Subcutaneous abdominal adipose tissue (tissue), 5 donors: Measurements from ENCODE around the gene PPP2R1A.

ENCODE experiments used
- H3K27ac ChIP-seq: one replicate; pipeline ENCODE4 v1.7.0; 2013; ENCODE audit warnings: low read depth, mild to moderate bottlenecking, inconsistent platforms, low read length, moderate library complexity
- H3K27me3 ChIP-seq, 5 donors: one replicate each; pipeline ENCODE4 v1.7.0; 2013; ENCODE audit warnings: low read length in 5 of 5, inconsistent platforms in 1 of 5; ENCODE audit not compliant: control insufficient read depth in 5 of 5, insufficient read depth in 4 of 5
- H3K36me3 ChIP-seq, 5 donors: one replicate each; pipeline ENCODE4 v1.7.0; 2013; ENCODE audit warnings: low read length in 5 of 5; ENCODE audit not compliant: control insufficient read depth in 5 of 5, insufficient read depth in 5 of 5
- H3K4me1 ChIP-seq, 5 donors: one replicate each; pipeline ENCODE4 v1.7.0; 2013; ENCODE audit warnings: low read length in 5 of 5, mild to moderate bottlenecking in 3 of 5, moderate library complexity in 1 of 5; ENCODE audit not compliant: control insufficient read depth in 5 of 5, insufficient read depth in 5 of 5
- H3K4me3 ChIP-seq, 5 donors: one replicate each; pipeline ENCODE4 v1.7.0; 2013; ENCODE audit warnings: low read length in 5 of 5, low read depth in 1 of 5
- H3K9ac ChIP-seq, 5 donors: one replicate each; pipeline ENCODE4 v1.7.0; 2013; ENCODE audit warnings: low read length in 5 of 5, mild to moderate bottlenecking in 4 of 5, moderate library complexity in 3 of 5
- H3K9me3 ChIP-seq, 5 donors: one replicate each; pipeline ENCODE4 v1.7.0; 2013; ENCODE audit warnings: low read length in 5 of 5; ENCODE audit not compliant: control insufficient read depth in 5 of 5
- donor health status: healthy.
- donor health status: healthy.
- donor health status: healthy.
- donor health status: healthy.
- donor health status: healthy.

PPP2R1A gene

GRCh38 chr19:52176574-52176973 lies 13.3 kb upstream of the PPP2R1A start:
- Histone ChIP-seq H3K4me1 (peaks cover 3 to 8% (median 7%) of the 10 kb centered on the region in 5 donors), H3K36me3 (no peaks in the 10 kb centered on the region), H3K27ac (no peak overlapping the region), H3K4me3 (no peak overlapping the region), H3K27me3 (no peaks in the 10 kb centered on the region), H3K9me3 (no peaks in the 10 kb centered on the region), H3K9ac (no peak overlapping the region)

DNA sequence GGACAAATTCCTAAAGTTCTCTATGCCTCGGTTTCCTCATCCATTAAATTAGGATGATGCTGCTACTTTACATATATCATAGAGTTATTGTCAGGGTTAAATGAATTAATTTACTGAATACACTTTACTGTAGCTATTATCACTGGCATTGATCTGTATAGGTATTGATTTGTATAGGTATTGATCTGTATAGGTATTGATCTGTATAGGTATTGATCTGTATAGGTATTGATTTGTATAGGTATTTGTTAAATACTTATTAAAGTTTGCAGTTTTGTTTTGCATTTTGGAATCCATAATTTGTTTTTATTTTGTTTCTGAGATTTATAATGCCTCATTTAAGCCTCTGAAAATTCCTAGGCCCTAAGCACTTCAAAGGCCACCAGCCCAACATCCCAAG lies 2.4 kb upstream of the PPP2R1A start:
- Histone ChIP-seq H3K9ac (no peak overlapping the region), H3K4me1 (peaks cover 7 to 27% (median 27%) of the 10 kb centered on the region in 5 donors), H3K27me3 (no peaks in the 10 kb centered on the region), H3K4me3 (no peak overlapping the region), H3K9me3 (no peaks in the 10 kb centered on the region), H3K36me3 (peaks cover 0 to 1% (median 0%) of the 10 kb centered on the region in 5 donors), H3K27ac (no peak overlapping the region)

DNA sequence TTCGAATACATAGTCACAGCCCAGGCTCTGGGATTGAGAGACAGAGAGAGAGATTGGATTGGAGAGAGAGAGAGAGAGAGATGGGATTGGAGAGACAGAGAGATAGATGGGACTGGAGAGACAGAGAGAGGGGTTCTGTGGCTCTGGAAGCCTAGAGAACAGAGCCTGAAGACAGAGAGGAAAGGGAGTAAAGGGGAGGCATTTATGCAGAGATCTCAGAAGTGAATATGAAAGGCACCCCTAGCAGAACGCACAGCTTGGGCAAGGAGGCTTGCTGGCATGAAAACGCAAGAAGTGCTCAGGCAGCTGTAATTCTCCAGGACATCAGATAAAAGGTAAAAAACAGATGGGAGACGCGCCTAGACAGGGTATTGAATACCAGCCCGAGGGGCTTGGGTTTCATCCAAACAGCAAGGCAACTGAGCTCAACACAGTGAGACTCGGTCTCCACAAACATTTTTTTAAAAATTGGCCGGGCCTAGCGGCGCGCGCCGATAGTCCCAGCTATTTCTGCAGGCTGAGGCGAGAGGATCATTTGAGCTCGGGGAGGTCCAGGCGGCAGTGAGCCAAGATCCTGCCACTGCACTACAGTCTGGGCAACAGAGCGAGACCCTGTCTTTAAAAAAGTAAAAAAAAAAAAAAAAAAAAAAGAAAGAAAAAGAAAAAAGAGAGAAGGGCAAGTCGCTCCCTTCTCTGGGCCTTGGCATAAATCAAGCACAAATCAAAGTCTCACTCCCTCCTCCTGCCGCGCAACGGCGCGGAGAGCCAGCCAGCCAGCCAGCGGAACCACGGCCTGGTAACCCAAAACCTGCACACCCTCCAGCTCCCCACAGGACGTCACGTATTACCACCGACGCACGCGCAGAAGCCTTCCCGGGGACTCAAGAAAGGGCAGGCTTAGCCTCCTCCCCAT lies 774 bp upstream of the PPP2R1A start:
- peaks cover 7 to 36% (median 33%) of the 10 kb centered on the region in 5 donors for H3K4me1 ChIP-seq
- H3K27ac ChIP-seq = peak overlapping the region; percentile 88
- no peaks in the 10 kb centered on the region for H3K27me3 ChIP-seq
- peak overlapping the region; percentile 32 to 85 (median 83) for H3K9ac ChIP-seq
- H3K4me3 ChIP-seq = peak overlapping the region; percentile 65 to 95 (median 71)
- no peaks in the 10 kb centered on the region for H3K9me3 ChIP-seq
- H3K36me3 ChIP-seq = peaks cover 0 to 10% (median 5%) of the 10 kb centered on the region in 5 donors

GRCh38 chr19:52190487-52191293 lies 838 bp downstream of the PPP2R1A start:
- Histone ChIP-seq H3K27me3 (no peaks in the 10 kb centered on the region), H3K36me3 (peaks cover 5 to 23% (median 14%) of the 10 kb centered on the region in 5 donors), H3K9me3 (no peaks in the 10 kb centered on the region), H3K4me3 (peak overlapping the region; percentile 87 to 95 (median 92)), H3K4me1 (peaks cover 7 to 42% (median 39%) of the 10 kb centered on the region in 5 donors), H3K9ac (peak overlapping the region; percentile 71 to 99 (median 94)), H3K27ac (peak overlapping the region; percentile 96)

DNA sequence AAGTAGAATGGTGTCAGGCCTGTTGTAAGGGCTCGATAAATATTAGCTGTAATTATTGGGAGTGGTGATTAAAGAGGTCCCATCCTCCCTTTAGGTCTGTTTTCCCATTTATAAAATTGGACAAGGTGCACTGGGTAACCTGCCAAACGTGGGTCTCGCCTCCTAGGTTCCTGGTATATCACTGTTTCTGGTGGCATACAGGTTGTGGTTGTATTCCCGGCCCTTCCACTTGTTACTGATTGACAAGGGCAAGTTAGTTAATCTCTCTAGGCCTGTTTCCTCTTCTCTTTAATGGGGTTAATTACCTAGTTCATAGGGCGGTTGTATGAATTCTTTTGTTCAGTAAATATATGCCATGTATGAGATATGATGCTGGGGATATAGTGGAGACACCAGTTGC lies 1.5 kb downstream of the PPP2R1A start:
- Histone ChIP-seq H3K4me3 (peak overlapping the region; percentile 87 to 95 (median 92)), H3K9ac (peak overlapping the region; percentile 71 to 99 (median 94)), H3K9me3 (no peaks in the 10 kb centered on the region), H3K4me1 (peaks cover 7 to 42% (median 41%) of the 10 kb centered on the region in 5 donors), H3K27me3 (no peaks in the 10 kb centered on the region), H3K36me3 (peaks cover 11 to 30% (median 21%) of the 10 kb centered on the region in 5 donors), H3K27ac (peak overlapping the region; percentile 96)

DNA sequence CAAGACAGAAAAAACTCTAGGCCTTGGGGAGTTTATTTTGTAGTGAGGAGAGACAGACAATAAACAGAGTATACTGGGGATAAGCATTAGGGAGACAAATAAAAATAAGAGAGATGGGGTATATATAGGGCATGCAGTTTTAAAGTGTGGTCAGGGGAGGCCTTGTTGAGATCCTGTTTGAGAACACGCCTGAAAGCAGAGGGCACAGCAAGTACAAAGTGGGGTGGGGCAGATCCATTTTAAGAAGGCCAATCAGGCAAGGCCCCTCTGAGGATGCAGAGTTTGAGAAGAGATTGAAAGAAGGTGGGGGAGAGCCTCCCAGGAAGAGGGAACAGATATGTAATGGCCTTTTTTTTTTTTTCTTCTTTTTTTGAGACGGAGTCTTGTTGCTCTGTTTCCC lies 2.1 kb downstream of the PPP2R1A start:
- Histone ChIP-seq H3K27ac (peak overlapping the region; percentile 27), H3K27me3 (no peaks in the 10 kb centered on the region), H3K4me3 (peak overlapping the region in 1 of 5 donors; percentile 87), H3K4me1 (peaks cover 7 to 44% (median 41%) of the 10 kb centered on the region in 5 donors), H3K9me3 (no peaks in the 10 kb centered on the region), H3K9ac (peak overlapping the region in 4 of 5 donors; percentile 71 to 99 (median 96)), H3K36me3 (peaks cover 13 to 35% (median 27%) of the 10 kb centered on the region in 5 donors)

DNA sequence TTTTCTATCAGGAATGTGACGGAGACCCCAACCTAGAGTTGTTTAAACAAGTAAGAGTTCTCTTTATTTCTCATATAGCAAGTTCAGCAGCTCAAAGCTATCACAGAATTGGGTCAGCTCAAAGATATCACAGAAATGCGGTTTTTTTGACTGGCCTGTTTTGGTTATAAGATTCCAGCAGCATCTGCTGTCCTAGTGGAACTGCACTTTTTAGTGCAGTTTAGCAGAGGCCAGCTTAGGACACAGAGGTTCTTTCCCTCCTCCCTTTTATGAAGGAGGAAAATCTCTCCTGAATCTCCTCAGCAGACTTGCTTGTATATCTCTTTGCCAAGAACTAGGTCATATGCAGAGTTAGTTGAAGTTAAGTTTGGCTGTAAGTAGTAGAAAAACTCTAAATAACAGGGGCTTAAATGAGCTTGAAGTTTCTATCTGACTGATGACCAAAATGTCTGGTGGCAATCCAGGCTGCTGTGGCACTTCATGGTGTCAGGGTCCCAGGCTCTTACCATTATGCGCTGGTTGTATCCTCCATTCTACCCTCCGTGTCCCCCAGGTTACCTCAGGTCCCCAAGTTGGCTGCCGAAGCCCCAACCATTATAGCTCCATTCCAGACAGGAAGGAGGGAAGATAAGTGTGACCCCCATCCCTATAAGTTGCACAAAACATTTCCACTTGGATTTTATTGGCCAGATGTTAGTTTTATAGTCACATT lies 6.6 kb downstream of the PPP2R1A start:
- no peak overlapping the region for H3K4me3 ChIP-seq
- H3K36me3 ChIP-seq = peaks cover 20 to 58% (median 39%) of the 10 kb centered on the region in 5 donors
- no peak overlapping the region for H3K9ac ChIP-seq
- H3K27ac ChIP-seq = no peak overlapping the region
- H3K9me3 ChIP-seq = no peaks in the 10 kb centered on the region
- H3K4me1 ChIP-seq = peaks cover 7 to 51% (median 45%) of the 10 kb centered on the region in 5 donors
- no peaks in the 10 kb centered on the region for H3K27me3 ChIP-seq

DNA sequence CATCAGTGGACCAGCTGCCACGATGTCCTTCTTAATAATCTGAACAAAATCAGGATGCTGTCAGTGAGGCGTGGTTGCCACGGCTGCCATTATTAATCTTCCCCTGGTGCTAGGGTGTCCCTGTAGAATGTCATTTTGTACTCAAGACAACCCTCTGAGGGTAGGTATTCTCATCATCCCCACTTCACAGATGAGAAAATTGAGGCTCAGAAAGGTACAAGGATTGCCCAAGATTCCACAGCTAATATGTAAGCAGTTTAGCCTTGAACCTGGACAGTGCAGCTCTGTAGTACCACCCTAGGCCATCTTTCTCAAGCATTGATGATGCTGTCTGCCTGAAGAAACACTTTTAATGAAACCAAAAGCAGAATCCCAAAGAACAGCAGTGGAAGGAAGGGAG lies 8.1 kb downstream of the PPP2R1A start:
- Histone ChIP-seq H3K4me3 (no peak overlapping the region), H3K27me3 (no peaks in the 10 kb centered on the region), H3K9ac (no peak overlapping the region), H3K9me3 (no peaks in the 10 kb centered on the region), H3K4me1 (peaks cover 6 to 36% (median 29%) of the 10 kb centered on the region in 5 donors), H3K27ac (peak overlapping the region; percentile 54), H3K36me3 (peaks cover 29 to 67% (median 52%) of the 10 kb centered on the region in 5 donors)

DNA sequence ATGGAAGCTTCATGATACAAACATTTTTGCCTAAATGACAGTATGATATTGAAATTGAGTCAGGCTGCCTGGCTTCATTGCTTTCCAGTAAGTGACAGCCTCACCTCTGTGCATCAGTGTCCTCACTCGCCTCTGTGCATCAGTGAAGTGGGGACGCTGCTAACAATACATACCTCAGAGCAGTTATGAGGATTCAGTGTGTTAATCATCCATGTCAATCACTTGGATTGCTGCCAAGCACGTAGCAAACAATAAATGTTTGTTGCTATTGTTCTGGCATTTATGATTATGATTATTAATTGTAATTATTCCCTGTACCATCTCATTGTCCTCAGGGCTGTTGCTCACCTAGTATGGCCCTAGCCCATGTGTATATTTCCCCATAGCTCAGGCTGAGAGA lies 8.8 kb downstream of the PPP2R1A start:
- Histone ChIP-seq H3K27me3 (no peaks in the 10 kb centered on the region), H3K4me3 (no peak overlapping the region), H3K9ac (no peak overlapping the region), H3K4me1 (peaks cover 6 to 36% (median 28%) of the 10 kb centered on the region in 5 donors), H3K27ac (peak overlapping the region; percentile 54), H3K36me3 (peaks cover 29 to 71% (median 56%) of the 10 kb centered on the region in 5 donors), H3K9me3 (no peaks in the 10 kb centered on the region)
